ENCODE data around the gene CBX5. TPM values are rescaled to one million over a fixed set of nuclear protein-coding genes. Genes with fewer than 3 reads are reported as not detected.
A peak's percentile ranks its signal among the peaks of the same experiment; 100 is the strongest.
"Not testable (repeated sequence)": the region's sequence is repeated elsewhere in the genome, so short reads cannot be mapped to it uniquely, and the experiment has no call there.

Gene CBX5
- total RNA-seq, 2 donors from 2014 or later = 27.0 to 34.3 TPM

DNA sequence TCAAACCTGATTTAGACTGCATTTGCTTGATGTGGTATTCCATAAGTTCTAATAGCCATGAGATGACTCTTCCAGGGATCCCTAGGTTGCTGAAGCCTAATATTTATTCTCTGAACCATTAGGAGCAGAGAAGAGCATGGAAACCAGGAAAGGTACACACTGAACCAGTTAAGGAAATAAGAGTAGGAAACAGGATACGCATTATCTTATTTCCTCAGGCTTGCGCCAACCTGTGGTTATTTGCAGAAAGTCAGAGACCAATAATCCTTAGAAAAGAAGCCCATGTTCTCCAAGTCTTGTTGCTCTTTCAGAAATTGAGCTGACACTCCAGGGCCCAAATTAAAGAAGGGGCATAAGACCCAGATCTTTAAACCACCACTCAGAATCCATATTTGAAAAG, 49.4 kb downstream of the CBX5 start:
- Histone ChIP-seq H3K27me3 (no peaks in the 10 kb centered on the region), H3K27ac (no peak overlapping the region), H3K4me3 (no peak overlapping the region), H3K4me1 (no peaks in the 10 kb centered on the region), H3K36me3 (replicated peaks in 1 of 2; ENCODE audit: insufficient read depth in 1 of 2, low read depth in 2 of 2) (no peaks in the 10 kb centered on the region), H3K9me3 (no peaks in the 10 kb centered on the region)
- intact Hi-C loops (cut with DNase I) = no loop called here
- DNase-seq (no peak), ATAC-seq (no peak)
- TF ChIP-seq, protein P1, sequence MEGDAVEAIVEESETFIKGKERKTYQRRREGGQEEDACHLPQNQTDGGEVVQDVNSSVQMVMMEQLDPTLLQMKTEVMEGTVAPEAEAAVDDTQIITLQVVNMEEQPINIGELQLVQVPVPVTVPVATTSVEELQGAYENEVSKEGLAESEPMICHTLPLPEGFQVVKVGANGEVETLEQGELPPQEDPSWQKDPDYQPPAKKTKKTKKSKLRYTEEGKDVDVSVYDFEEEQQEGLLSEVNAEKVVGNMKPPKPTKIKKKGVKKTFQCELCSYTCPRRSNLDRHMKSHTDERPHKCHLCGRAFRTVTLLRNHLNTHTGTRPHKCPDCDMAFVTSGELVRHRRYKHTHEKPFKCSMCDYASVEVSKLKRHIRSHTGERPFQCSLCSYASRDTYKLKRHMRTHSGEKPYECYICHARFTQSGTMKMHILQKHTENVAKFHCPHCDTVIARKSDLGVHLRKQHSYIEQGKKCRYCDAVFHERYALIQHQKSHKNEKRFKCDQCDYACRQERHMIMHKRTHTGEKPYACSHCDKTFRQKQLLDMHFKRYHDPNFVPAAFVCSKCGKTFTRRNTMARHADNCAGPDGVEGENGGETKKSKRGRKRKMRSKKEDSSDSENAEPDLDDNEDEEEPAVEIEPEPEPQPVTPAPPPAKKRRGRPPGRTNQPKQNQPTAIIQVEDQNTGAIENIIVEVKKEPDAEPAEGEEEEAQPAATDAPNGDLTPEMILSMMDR (IDR thresholded peaks at IDR 0.05) = no peak
- no peak for TF ChIP-seq POLR2A (IDR thresholded peaks at IDR 0.05)
- 77 to 92% methylated on average over 2 of the region's 2 CpGs for WGBS, 2 donors

DNA sequence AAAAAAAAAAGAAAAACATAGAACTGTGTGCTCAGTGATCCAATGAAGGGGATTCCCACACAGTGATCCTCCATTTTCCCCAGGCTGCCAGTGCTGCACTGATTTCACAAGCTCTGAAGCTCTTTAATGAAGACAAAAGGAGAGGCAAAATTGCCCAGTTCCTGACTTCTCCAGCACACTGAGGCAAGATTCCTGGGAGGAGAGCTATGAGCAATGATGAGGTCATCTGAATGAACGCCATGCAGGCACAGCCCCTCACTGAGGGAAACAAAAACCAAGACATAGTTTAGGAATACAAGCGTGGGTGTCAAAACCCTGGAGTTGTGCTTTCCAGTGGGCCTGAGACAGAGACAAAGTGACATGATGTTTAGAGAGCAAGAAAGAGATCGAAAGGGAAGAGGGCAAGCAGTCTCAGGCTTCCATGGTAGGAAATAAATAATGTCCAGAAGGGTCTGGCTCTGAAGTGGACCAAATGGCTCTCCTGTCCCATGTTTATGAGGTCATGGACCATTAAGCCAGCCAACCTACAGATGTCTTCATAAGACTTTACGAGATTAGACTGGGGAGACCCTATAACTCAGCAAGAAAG, 50.2 kb downstream of the CBX5 start:
- peak in 1 of 4 donors; percentile 39 for DNase-seq
- no peaks in the 10 kb centered on the region for H3K27me3 ChIP-seq
- H3K36me3 ChIP-seq (replicated peaks in 1 of 2; ENCODE audit: insufficient read depth in 1 of 2, low read depth in 2 of 2) = no peaks in the 10 kb centered on the region
- TF ChIP-seq, protein P1 (IDR thresholded peaks at IDR 0.05) = no peak
- no peak for TF ChIP-seq POLR2A (IDR thresholded peaks at IDR 0.05)
- no peaks in the 10 kb centered on the region for H3K4me1 ChIP-seq
- H3K9me3 ChIP-seq = no peaks in the 10 kb centered on the region
- intact Hi-C loops (cut with DNase I) = loop anchor here (10.0 kb wide), 1 partner anchor 135 kb away; the partner anchor contains the start of gene GPR84
- H3K27ac ChIP-seq = no peak overlapping the region
- no peak overlapping the region for H3K4me3 ChIP-seq
- 82 to 93% methylated on average over 4 of the region's 4 CpGs for WGBS, 2 donors
- peak; percentile 53 for ATAC-seq

DNA sequence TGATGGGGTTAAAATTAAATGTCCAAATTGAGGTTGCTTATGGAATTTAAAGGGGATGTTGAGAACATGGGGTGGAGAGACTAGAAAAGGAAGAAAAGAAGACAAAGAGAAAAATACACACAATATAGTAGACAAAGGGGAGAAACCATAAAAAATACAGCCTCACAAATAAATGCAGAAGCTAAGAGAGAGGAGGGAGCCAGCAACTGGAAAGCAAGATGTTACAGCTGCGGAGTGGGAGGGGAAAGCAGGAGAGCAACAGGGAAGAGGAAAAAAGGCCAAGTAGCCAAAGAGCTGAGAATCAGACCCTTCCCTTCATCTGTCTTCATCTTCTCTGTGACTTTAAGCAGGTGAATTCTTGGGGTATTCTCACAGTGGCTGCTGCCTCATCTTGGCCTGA, 51.5 kb downstream of the CBX5 start:
- Histone ChIP-seq H3K4me3 (no peak overlapping the region), H3K36me3 (replicated peaks in 1 of 2; ENCODE audit: insufficient read depth in 1 of 2, low read depth in 2 of 2) (no peaks in the 10 kb centered on the region), H3K27ac (no peak overlapping the region), H3K9me3 (no peaks in the 10 kb centered on the region), H3K4me1 (no peaks in the 10 kb centered on the region), H3K27me3 (no peaks in the 10 kb centered on the region)
- WGBS, 2 donors = 79 to 88% methylated on average over 1 of the region's 1 CpG
- intact Hi-C loops (cut with DNase I) = loop anchor here (10.0 kb wide), 1 partner anchor 136 kb away; the partner anchor contains the start of gene GPR84
- DNase-seq (no peak), ATAC-seq (no peak)
- TF ChIP-seq, protein P1 (IDR thresholded peaks at IDR 0.05) = no peak
- no peak for TF ChIP-seq POLR2A (IDR thresholded peaks at IDR 0.05)

DNA sequence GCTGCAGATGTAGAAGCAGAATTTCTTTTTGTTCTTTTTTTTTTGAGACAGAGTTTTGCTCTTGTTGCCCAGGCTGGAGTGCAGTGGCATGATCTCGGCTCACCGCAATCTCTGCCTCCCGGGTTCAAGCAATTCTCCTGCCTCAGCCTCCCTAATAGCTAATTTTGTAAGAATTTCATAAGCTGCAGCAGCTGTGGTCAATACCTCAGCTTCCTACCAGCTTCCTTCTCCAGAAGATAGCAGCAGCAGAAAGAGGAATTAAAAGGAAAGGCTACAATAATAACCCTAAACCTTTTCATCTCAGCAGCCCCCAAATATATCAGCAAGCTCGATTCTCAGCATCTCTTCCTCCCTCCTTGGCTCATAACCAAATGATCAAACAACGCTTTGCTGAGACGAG, 52.0 kb downstream of the CBX5 start:
- H3K4me1 ChIP-seq; H3K9me3 ChIP-seq; H3K4me3 ChIP-seq; DNase-seq; H3K27me3 ChIP-seq; H3K27ac ChIP-seq; ATAC-seq; H3K36me3 ChIP-seq (replicated peaks in 1 of 2; ENCODE audit: insufficient read depth in 1 of 2, low read depth in 2 of 2): not testable (repeated sequence)
- 52 to 61% methylated on average over 6 of the region's 6 CpGs for WGBS, 2 donors
- intact Hi-C loops (cut with DNase I) = loop anchor here (10.0 kb wide), 1 partner anchor 137 kb away; the partner anchor contains the start of gene GPR84

DNA sequence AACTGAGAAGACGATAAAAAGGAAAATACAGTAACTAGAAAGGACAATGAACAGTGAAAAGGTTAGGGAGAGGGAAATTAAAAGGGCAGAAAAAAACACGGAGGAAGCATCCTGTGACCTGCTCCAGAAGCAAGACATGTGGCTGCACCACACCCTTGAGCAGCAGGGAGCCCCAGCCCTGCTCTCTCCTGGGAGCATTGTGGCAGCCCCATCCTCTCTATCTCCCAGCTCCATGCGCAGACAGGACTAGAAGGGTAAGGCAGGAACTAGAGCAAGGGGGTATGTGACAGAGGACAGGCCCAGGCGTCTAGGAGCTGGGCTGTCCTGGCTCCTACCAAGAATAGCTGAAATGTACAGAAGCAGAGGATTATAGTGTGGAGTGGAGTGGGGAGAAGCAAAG, 52.5 kb downstream of the CBX5 start:
- WGBS, 2 donors = 66 to 71% methylated on average over 4 of the region's 4 CpGs

More for the DNA sequence above, 52.5 kb downstream of the CBX5 start:
- H3K9me3 ChIP-seq = no peaks in the 10 kb centered on the region
- intact Hi-C loops (cut with DNase I) = loop anchor here (10.0 kb wide), 1 partner anchor 137 kb away; the partner anchor contains the start of gene GPR84
- no peak for TF ChIP-seq POLR2A (IDR thresholded peaks at IDR 0.05)
- TF ChIP-seq, protein P1 (IDR thresholded peaks at IDR 0.05) = no peak
- H3K27me3 ChIP-seq = no peaks in the 10 kb centered on the region
- no peak overlapping the region for H3K27ac ChIP-seq
- no peak for ATAC-seq
- H3K36me3 ChIP-seq (replicated peaks in 1 of 2; ENCODE audit: insufficient read depth in 1 of 2, low read depth in 2 of 2) = no peaks in the 10 kb centered on the region
- no peaks in the 10 kb centered on the region for H3K4me1 ChIP-seq
- no peak for DNase-seq
- H3K4me3 ChIP-seq = no peak overlapping the region

Measured in body of pancreas (tissue), 4 donors.